HG03442 (cell line): ENCODE measurements around the gene IDI2.
"Not testable (repeated sequence)": the region's sequence is repeated elsewhere in the genome, so short reads cannot be mapped to it uniquely, and the experiment has no call there.

ENCODE experiments used
- ATAC-seq: cut with Tn5 transposase; IDR thresholded peaks from one replicate; pipeline ENCODE4 v1.9.1; 2021; ENCODE audit warnings: mild to moderate bottlenecking, moderate library complexity; ENCODE audit not compliant: unreplicated experiment

IDI2 gene

GRCh38 chr10:1025683-1026082, at the start of gene IDI2:
Gene IDI2, minus strand, starts transcription at chr10:1025859. Its CDS starts 1,136 bp downstream, at chr10:1024723.
- ATAC-seq, result no peak

- ATAC-seq, result no peak
Measured at GRCh38 chr10:1074748-1075308, 49.2 kb upstream of the IDI2 start.

- ATAC-seq, result no peak
Measured at GRCh38 chr10:1074052-1074747, 48.5 kb upstream of the IDI2 start.

- ATAC-seq, result no peak
Measured at GRCh38 chr10:1070919-1071318, 45.3 kb upstream of the IDI2 start.

- ATAC-seq, result no peak
Measured at GRCh38 chr10:1068380-1069361, 43.0 kb upstream of the IDI2 start.

- ATAC-seq, result not testable (repeated sequence)
Measured at GRCh38 chr10:1066734-1067133, 41.1 kb upstream of the IDI2 start.

- no peak for ATAC-seq
Measured at GRCh38 chr10:1064964-1065247, 39.2 kb upstream of the IDI2 start.

GRCh38 chr10:1063232-1063865, 37.7 kb upstream of the IDI2 start:
- ATAC-seq, result no peak

- no peak for ATAC-seq
Measured at GRCh38 chr10:1061930-1062774, 36.5 kb upstream of the IDI2 start.

- no peak for ATAC-seq
Measured at GRCh38 chr10:1059902-1060301, 34.2 kb upstream of the IDI2 start.

- no peak for ATAC-seq
Measured at GRCh38 chr10:1058017-1058416, 32.4 kb upstream of the IDI2 start.

- no peak for ATAC-seq
Measured at GRCh38 chr10:1057106-1057657, 31.5 kb upstream of the IDI2 start.

- peak; percentile 93 for ATAC-seq
Measured at GRCh38 chr10:1056326-1057105, 30.9 kb upstream of the IDI2 start, which contains the start of gene WDR37. Gene WDR37, plus strand, starts transcription at chr10:1056385. Its CDS starts 15,771 bp downstream, at chr10:1072156.

- ATAC-seq, result no peak
Measured at GRCh38 chr10:1054684-1055083, 29.0 kb upstream of the IDI2 start.

GRCh38 chr10:1050554-1050953, 24.9 kb upstream of the IDI2 start:
- ATAC-seq, result no peak

- no peak for ATAC-seq
Measured at GRCh38 chr10:1050145-1050544, 24.5 kb upstream of the IDI2 start.

GRCh38 chr10:1049425-1049958, 23.8 kb upstream of the IDI2 start:
- no peak for ATAC-seq

- peak; percentile 82 for ATAC-seq
Measured at GRCh38 chr10:1048732-1049424, 23.2 kb upstream of the IDI2 start, which contains the start of gene IDI1. Gene IDI1, minus strand, starts transcription at chr10:1049119. Its CDS starts 116 bp downstream, at chr10:1049003.
